CD1c-positive myeloid dendritic cell (primary cell): ENCODE results near the gene KIF5C.
A peak's percentile ranks its signal among the peaks of the same experiment; 100 is the strongest.

Experiments used
- DNase-seq: peaks from one replicate; pipeline ENCODE4 v3.0.0-alpha.2; 2016; ENCODE audit errors: extremely low spot score

Gene KIF5C

GRCh38 chr2:149015926-149016563, 141.0 kb downstream of the KIF5C start:
- DNase-seq = no peak

- peak; percentile 81 for DNase-seq
Observed at GRCh38 chr2:149017116-149017985, 142.3 kb downstream of the KIF5C start.

GRCh38 chr2:149018981-149019380, 144.0 kb downstream of the KIF5C start:
- no peak for DNase-seq

- DNase-seq = peak; percentile 20
Observed at GRCh38 chr2:149019768-149020167, 144.7 kb downstream of the KIF5C start.

- DNase-seq = no peak
Observed at GRCh38 chr2:149020432-149020851, 145.4 kb downstream of the KIF5C start.

- DNase-seq = no peak
Observed at GRCh38 chr2:149021271-149021719, 146.3 kb downstream of the KIF5C start.

- no peak for DNase-seq
Observed at GRCh38 chr2:149021761-149022160, 146.7 kb downstream of the KIF5C start.

- no peak for DNase-seq
Observed at GRCh38 chr2:149023091-149023490, 148.1 kb downstream of the KIF5C start.

GRCh38 chr2:149027590-149028250, 152.7 kb downstream of the KIF5C start:
- no peak for DNase-seq

GRCh38 chr2:149028377-149028776, 153.3 kb downstream of the KIF5C start:
- DNase-seq = no peak

- no peak for DNase-seq
Observed at GRCh38 chr2:149028891-149029290, 153.9 kb downstream of the KIF5C start.

- no peak for DNase-seq
Observed at GRCh38 chr2:149029307-149029965, 154.4 kb downstream of the KIF5C start.

GRCh38 chr2:149031396-149031795, 156.4 kb downstream of the KIF5C start:
- no peak for DNase-seq

- DNase-seq = no peak
Observed at GRCh38 chr2:149033716-149034115, 158.7 kb downstream of the KIF5C start.

- no peak for DNase-seq
Observed at GRCh38 chr2:149034406-149034805, 159.4 kb downstream of the KIF5C start.

- DNase-seq = no peak
Observed at GRCh38 chr2:149036507-149037293, 161.7 kb downstream of the KIF5C start.

- no peak for DNase-seq
Observed at GRCh38 chr2:149037851-149038250, 162.8 kb downstream of the KIF5C start.

GRCh38 chr2:149038442-149039212, 163.6 kb downstream of the KIF5C start, which contains the start of gene LYPD6B:
Gene LYPD6B (plus strand): TSS chr2:149038699. CDS start chr2:149130949, 92,250 bp downstream.
- no peak for DNase-seq

GRCh38 chr2:149039213-149039724, 164.2 kb downstream of the KIF5C start:
- DNase-seq = no peak

- DNase-seq = peak; percentile 51
Observed at GRCh38 chr2:149040451-149040850, 165.4 kb downstream of the KIF5C start.
